NCI-H2171 treated with DMSO at 0.1 percent for 48 hours (cell line): ENCODE results near the gene PALLD.
"Not testable (repeated sequence)": the region's sequence is repeated elsewhere in the genome, so short reads cannot be mapped to it uniquely, and the experiment has no call there.

Experiments used
- DNase-seq: peaks from one replicate; lab custom pipeline; 2025; lab: John Stamatoyannopoulos, UW

Gene PALLD

DNA sequence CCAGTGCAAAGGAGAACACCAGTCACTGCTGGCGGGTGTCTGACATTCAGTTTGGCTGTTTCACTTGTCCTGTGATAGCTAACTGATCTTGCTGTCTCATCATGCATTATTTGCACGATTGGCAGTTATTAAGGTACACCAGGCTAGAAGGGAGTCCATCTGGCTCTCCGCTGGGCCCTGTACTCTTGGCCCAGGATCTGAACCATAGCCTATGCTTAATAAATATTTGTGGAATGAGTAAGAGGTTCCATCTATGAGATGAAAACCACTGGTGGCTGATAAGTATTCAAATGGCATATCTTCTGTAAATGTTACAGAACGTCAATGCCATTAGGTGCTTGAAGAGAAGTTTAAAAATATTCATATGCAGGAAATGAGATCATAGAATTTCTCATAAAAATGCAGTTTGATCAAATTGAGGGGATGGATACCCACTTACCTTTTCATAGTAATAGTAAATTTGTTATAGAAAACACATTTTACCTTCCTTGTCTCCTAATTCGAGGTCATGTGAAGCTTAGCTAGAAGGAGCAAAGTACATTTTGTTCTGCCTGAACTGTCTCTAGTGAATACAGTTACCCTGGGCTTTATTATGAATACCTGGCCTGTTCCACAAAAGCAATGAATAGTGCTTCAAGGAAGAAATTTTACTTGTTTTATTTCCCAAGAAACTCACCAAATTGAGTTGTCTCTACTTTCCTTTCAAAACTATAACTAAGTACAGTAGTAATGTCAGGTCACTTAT is 299.7 kb downstream of the PALLD start:
- DNase-seq = no peak

DNA sequence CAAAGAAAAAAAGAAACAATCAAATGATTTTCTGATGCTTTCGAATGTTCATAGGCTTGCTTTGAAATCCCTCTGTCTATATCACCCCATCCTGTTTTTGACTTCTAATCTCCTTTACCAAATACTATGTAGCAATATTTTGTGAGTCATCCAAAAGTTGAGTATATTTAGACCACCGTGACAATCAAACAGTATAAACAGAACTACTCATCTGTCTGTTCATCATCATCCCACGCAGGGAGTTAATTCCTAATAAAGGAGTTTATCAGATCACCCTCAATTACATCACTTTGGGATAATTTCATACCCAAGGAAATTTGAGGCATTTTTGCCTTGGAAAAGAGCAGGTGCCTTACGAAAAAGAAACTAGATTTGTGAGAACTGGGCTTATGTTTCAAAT is 300.3 kb downstream of the PALLD start:
- DNase-seq = no peak

DNA sequence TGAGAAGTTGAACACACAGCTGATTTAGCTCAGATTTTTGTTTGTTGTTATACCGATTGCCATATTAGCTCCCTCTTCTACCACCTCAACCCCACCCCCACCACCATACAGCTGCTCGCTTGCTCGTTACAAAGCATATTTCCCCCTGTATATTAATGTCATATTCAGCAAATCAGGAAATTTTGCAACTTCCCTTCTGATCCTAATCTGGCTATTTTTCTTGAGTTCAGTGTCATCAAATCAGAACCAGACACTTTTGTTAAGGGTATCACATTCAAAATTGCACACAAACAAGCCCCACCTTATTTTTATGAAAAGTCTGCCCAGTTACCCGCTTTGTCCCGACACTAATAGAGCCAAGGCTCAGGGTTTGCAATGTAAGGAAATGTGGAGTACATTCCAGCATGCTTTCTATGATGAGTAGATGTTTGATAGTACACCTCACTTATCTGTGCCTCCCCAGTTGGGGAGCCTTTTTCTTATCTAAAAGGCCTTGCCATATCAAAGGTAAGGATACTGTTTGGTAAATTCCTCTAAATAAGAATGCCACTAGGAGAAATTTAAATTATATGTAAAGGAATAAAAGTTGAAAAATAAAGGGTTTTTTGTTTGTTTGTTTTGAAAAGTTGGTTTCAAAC is 301.0 kb downstream of the PALLD start:
- no peak for DNase-seq

DNA sequence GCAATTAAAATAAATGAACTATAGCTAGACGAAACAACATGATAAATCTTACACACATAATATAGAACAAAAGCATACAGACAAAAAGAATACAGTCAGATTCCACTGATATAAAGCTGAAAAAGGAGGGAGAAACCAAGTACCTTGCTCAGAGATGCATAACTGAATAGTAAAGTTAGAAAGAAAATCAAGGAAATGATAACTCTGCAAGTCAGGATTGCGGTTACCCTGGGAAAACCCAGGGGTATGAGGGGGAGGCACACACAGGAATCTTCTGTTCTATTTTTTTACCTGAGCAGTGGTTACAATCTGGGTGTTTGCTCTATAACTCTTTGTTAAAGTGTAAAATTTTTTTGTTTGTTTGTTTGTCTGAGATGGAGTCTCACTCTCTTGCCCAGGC is 304.1 kb downstream of the PALLD start:
- DNase-seq = no peak

DNA sequence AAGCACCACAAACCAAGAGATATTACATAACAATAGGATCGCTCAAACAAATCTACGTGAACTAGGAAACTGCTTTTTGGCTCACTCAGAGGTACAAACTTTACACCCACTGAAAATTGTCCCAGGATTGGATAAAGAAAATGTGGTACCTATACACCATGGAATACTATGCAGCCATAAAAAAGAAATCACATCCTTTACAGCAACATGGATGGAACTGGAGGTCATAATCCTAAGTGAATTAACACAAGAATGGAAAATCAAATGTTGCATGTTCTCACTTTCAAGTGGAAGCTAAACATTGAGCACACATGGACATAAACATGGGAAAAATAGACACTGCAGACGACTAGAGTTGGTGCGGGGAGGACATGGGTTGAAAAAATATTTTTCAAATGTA is 305.4 kb downstream of the PALLD start:
- no peak for DNase-seq

DNA sequence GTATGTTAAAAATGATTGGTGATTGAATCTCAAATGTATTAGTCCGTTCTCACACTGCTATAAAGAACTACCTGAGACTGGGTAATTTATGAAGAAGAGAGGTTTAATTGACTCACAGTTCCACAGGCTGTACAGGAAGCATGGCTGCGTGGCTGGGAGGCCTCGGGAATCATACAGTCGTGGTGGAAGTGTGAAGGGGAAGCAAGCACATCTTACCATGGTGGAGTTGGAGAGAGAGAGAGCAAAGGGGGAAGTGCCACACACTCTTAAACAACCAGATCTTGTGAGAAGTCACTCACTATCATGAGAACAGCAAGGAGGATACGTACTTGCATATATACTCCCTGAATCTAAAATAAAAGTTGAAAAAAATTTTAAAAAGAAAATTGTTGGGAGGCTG is 306.2 kb downstream of the PALLD start:
- not testable (repeated sequence) for DNase-seq

DNA sequence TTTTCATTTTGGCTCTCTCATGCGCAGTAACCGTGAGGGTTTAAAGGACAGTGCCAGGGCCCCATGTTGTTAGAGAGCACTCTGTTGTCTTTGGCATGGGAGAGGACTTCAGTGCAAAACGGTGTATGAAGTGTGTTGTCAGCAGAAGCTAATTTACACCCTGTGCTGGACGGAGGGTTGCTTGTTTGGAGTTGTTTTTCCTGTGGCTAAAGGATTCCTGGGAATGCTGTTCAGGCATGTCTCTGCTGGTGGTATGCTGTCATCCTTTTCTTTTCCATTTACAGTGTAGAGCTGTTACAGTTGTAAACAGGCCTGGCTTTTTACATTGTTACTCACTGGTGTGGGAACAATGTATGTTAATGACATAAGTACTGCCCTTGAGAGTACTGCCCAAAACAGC is 306.9 kb downstream of the PALLD start:
- no peak for DNase-seq

DNA sequence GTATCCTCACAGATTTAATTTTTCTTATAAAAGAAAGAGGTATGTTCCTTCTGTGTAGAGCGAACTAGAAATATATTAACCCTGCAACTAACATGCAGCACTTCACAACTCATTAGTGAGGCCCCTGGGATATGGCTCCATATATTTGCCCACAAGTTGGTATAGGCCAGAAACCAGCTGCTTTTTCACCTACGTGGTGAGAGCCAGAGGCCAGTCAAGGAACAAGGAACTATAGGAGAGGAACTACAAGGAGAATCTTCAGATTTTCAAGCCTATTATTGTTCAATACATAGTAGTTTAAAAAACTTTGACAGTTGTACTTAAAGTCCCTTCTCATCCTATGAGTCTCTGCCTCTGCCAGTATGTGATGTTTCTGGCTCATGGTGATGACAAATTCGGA is 307.3 kb downstream of the PALLD start:
- DNase-seq = no peak

DNA sequence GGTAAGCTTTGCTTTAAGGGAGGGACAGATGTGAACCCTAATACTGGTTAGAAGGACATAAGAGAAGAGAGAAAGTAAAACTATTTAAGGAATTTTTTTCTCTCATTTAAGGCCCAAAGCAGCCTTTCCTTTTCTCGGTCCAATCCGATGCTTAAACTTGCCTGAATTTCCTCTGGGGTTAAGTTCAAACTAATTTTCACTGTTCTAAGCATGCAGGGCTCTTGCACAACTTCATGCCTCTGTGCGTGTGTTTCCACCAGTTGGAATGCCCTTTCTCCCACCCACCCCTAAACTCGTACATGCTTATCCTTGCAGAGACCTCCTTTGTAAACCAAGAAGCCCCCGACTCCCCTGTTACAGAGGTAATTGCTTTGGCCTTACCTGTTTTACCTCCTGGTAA is 308.5 kb downstream of the PALLD start:
- no peak for DNase-seq

DNA sequence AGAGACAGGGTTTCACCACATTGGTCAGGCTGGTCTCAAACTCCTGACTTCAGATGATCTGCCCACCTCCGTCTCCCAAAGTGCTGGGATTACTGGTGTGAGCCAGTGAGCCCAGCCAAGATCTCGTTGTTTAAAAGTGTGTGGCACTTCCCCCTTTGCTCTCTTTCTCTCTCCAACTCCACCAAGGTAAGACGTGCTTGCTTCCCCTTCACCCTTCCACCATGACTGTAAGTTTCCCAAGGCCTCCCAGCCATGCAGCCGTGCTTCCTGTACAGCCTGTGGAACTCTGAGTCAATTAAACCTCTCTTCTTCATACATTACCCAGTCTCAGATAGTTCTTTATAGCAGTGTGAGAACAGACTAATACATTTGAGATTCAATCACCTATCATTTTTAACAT is 309.4 kb downstream of the PALLD start:
- DNase-seq = not testable (repeated sequence)

DNA sequence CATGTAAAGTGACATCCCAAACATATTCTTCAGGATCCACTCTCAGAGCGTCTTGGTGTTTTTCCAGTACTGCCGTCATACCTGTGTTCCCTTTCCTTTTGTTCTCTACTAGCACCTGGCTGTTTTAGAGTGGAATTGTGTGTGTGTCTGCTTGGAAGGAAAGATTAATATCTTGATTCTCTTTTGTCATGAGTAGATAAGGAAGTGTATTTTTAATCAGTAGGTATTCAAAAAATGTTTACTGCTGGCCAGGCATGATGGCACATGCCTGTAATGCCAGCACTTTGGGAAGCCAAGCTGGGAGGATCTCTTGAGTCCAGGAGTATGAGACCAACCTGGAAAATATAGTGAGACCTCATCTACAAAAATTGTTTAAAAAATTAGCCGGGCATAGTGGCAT is 314.4 kb downstream of the PALLD start:
- DNase-seq = no peak

DNA sequence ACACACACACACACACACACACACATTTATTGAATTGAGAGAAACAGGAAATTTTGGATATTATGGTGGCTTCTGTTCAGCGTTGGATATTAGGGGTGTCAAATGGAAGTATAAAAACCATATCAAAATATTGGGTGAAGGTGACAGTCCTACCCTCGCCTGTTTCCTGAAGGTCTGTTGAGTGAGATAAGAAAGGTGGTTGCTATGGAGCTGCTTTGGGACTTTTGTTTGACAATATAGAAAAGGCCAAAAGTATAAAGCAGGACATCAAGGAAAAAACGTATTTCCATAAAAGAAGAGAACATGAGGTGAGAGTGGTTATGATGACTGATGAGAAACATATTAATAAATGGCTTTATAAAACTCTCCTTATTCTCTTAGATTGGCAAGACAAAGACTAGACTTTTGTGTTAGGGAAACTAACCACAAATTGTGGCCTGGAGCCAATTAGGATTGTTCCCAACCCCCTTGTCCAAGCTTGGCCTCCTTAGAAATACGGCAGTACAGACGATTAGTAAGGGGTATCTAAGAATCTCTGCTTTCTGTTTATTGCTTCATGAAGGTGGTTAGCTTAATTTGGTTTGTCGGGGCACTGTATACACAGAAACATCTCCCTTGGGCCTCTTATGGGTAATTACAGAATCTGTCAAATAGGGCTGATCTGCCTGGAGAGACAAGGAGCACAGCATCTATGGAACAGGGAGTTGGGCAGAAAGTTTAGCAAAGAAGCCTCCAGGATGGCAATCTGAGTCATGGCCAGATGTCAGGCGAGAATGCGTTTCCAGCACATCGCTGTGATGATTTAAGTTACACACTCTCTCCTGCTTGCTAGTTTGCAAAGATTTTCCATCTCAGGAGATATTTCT is 315.2 kb downstream of the PALLD start:
- peak; percentile 19 for DNase-seq

DNA sequence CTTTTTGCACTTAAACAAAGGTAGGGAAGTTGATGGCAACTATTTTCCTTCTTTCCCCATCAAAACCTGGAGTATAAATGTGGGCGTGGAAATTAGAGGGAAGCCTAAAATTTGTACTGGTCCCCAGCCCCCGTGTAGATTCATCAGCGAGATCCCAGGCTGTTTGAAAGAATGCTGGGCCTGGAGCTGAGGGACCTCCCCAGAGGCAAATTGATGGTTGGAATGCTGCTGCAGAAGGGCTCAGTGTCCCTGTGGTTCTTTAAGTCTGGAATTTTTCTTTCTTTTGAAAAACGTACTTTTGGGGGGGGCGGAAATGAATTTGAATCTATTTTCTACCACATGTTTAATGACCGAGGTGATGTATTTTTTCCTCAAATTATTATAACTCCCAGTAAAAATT is 316.0 kb downstream of the PALLD start:
- no peak for DNase-seq

DNA sequence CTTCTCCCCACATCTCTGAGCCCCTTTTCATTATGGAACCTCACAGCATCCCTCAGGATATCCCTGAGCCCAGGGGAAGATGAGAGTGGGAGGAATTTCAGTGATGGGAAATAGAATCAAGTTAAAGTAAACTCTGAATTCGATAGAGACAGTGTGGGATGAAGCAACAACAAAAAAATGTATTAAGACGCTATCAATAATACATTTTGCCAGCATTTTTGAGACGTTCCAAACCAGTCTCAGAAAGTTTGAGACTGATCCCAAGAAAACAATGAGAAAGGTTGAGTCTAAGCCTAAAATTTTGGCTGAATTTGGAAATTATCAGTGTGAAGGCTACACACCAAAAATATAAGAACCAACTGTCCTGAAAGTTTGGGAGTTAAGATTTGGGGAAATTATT is 317.0 kb downstream of the PALLD start:
- DNase-seq = no peak

DNA sequence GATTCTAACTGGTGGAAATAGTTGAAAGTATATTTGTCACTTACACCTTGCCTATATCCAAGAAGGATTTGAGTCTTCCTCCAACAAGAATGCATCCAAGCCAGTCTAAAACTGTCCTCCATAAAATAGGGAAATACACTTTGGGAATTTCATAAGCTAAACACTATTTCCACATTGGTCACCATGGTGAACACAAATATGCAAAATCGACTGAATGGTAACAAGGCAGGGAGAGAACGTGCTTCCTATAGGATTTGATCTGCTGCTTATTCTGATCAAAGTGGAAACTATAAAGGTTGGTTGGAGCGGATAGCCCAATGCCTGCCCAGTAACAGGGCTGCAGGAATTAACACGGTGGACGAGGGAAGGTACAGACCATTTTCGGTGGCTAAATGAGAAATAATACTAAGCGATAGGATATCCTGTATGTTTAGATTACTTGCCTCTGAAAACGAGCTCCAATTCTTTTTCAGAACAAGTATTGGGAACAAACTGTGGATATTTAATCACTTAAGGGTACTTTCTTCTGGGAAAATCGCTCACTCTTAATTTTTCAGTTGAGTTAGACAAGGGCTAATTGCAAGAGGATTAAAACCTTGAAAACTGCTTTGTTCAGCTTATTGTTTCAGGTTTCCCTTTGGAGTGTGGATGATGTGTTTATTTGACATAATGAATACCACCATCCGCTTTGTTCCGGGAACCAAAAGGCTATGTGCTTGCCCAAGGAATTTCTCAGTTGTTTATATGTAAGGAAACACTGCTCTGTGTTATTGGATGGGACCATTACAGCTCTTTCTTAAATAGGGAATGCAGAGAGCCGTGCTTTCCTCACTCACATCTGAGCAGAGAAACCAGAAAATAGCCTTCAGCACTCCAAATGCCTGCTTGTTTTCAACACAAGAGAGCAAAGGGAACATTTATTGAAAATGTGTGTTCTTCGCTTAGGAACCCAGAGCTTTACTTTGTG is 318.8 kb downstream of the PALLD start:
- DNase-seq = no peak

DNA sequence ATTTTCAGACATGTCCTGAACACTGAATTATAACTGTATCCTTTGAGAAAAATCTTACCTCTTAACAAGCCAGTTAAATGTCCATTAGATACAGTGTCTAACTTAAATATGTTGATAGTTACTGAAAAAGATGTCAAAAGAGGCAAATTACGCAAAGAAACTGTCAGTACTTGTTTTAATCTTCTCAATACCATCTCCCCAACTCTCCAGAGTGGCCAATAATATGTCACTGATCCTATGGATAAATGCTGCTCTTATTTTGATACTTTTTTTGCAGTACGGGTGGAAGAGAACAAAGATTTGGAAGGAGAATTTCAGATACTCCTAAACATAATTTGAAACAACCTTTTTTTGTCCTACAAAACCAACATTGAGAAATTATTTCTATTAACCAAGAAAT is 320.5 kb downstream of the PALLD start:
- no peak for DNase-seq

DNA sequence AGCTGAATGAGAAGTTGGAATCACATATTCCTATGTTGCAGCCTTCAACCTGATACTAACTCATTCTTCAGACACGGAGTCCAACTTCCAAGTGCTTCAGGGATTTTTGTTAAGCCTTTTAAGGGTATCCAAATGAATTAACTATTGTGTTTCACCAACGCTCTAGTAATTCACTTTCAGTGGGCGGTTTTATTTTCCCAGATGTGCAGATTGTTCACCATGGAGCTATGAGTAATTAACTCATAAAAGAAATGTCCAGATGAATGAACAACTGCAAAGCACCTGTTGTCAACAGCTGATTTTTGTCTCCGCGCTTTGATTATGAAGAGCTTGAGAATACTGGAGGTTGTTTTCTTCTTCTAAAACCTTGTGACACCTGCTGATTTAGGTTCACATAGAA is 325.6 kb downstream of the PALLD start:
- DNase-seq = no peak

DNA sequence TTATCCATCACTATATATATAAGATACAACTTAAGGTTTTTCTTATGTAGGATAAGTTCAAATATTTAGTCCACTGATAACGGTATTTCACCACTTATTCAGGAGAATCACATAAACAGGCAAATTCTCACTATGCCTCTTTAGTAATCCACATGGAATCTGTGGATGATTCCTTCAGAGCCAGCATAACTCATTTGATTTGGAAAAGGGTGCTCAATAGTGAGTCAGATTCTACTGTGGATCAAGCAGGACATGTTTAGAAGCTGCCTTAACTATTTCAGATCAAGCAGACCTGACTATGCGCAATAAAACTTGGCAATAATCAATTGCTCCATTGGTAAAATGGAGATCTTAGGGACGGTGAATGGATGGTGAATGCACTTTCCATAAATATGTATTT is 329.1 kb downstream of the PALLD start:
- no peak for DNase-seq

DNA sequence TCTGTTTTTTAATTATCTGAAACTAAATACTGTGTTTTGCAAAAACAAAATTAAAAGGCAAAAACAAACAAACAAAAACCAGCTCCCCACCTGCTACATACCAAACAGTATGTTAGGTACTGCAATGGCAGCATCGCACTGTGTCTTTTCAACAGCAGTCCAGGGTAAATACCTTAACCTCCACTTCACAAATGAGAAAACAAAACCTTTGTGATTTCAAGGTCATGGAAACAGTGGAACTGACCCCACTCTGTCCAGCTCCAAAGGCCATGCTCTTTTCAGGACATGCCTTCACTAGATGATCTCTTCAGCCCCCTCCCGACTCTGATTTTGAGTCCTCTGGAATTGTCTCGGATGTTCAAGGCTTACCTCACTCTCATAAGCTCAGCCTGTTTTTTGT is 329.8 kb downstream of the PALLD start:
- no peak for DNase-seq

DNA sequence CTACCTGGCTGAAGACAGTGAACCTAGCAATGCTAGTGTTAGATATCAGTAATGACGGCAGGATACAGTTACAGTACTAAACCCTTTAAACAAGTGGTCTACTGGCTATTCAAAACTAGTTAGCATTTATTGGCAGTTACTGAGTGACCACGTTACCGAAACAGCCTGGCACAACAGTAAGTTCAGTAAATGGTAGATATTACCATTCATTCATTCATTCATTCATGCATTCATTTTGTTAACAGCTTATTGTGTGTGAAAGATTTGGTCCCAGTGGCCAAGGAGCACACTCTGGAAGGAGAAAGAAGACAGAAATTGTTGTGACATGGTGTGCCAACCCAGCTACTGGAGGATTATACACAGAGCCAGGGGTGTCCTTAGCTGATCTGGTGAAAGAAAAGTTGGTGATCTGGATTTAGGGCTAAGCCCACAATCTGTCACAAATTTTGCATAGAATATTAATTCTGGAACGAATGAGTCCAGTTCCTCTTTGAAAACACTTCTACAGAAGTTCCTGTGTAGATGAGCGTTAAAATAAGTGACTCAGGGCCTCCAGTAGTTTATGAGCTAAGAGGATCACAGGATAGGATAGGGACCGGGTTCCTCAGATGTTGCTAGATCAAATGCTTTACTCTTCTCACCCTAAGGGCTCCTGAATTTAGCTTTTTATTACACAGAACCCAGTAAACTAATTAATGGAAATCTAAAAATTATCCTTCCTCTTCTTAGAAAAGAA is 334.1 kb downstream of the PALLD start:
- DNase-seq = no peak

DNA sequence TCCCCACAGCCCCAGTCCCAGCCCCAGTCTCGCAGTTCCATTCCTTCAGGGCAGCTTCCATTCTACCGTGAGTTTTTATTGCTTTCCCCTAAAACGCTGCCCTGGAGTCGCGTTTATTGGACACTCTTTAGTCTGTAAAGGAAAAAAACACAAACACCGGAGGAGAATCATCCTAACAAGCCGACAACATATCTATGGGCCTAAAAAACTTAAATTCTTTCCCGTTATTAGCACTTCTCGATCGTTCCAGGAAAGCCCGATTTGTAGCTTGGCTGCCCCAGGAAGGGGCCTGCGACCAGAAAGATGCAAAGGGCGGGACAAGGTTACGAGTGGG is 334.7 kb downstream of the PALLD start:
- no peak for DNase-seq
